ENCODE results near the gene SLC17A8.
"Not testable (repeated sequence)": the region's sequence is repeated elsewhere in the genome, so short reads cannot be mapped to it uniquely, and the experiment has no call there.

GRCh38 chr12:100342897-100343296, 14.0 kb upstream of the SLC17A8 start:
- TF ChIP-seq POLR2A, CTCF, EP300 (IDR thresholded peaks at IDR 0.05): not testable (repeated sequence)

All from ovary (tissue), 3 donors.